ENCODE results near the gene DIP2B.

GRCh38 chr12:50538182-50538581 lies 33.4 kb downstream of the DIP2B start:
- no peak for TF ChIP-seq CTCF (IDR thresholded peaks at IDR 0.05)
- no peak for TF ChIP-seq POLR2A (IDR thresholded peaks at IDR 0.05)
- no peak for TF ChIP-seq POLR2AphosphoS5 (IDR thresholded peaks at IDR 0.05)
- TF ChIP-seq EP300 (IDR thresholded peaks at IDR 0.05): no peak

Data from upper lobe of left lung (tissue), 4 donors.